SK-N-MC (cell line): ENCODE results near the gene THY1.
"Not testable (repeated sequence)": the region's sequence is repeated elsewhere in the genome, so short reads cannot be mapped to it uniquely, and the experiment has no call there.

Experiments
- DNase-seq: peaks from one replicate; pipeline ENCODE4 v3.0.0-alpha.2; 2011; ENCODE audit warnings: low read depth, low spot score
- H3K27ac ChIP-seq: fragments of 200-600 bp; sonication (generic); 2 replicates; pipeline ENCODE4 v1.5.1; 2016; ENCODE audit warnings: mixed run types
- H3K36me3 ChIP-seq: fragments of 200-600 bp; sonication (generic); 2 replicates; pipeline ENCODE4 v1.6.1; 2017; ENCODE audit warnings: antibody characterized with exemption, low read length, mixed read lengths; ENCODE audit not compliant: insufficient read depth
- H3K4me3 ChIP-seq: fragments of 200-600 bp; sonication (generic); 2 replicates; pipeline ENCODE4 v1.5.1; 2016
- H3K9ac ChIP-seq: fragments of 200-600 bp; sonication (generic); 2 replicates; pipeline ENCODE4 v1.8.0; 2017; ENCODE audit warnings: mixed run types, mixed read lengths; ENCODE audit not compliant: insufficient read length
- H3K9me3 ChIP-seq: fragments of 200-600 bp; sonication (generic); 2 replicates; pipeline ENCODE4 v1.6.1; 2017; ENCODE audit warnings: low read depth, mild to moderate bottlenecking, antibody characterized with exemption, low read length, moderate library complexity, mixed read lengths
- EZH2 ChIP-seq: fragments of 200-600 bp; sonication (generic); IDR thresholded peaks from one replicate; pipeline ENCODE4 v1.6.1; 2017; ENCODE audit warnings: antibody characterized with exemption
- FOXP2 ChIP-seq: optimal IDR thresholded peaks from 2 replicates; pipeline ENCODE3; 2011; ENCODE audit warnings: mild to moderate bottlenecking, moderate library complexity; ENCODE audit not compliant: insufficient read depth; ENCODE audit errors: extremely low read length, control extremely low read depth
- POLR2AphosphoS5 ChIP-seq: IDR thresholded peaks from 2 replicates; pipeline ENCODE4 v1.6.1; 2012; ENCODE audit warnings: mild to moderate bottlenecking, low read depth, low read length, borderline replicate concordance

THY1 gene

DNA sequence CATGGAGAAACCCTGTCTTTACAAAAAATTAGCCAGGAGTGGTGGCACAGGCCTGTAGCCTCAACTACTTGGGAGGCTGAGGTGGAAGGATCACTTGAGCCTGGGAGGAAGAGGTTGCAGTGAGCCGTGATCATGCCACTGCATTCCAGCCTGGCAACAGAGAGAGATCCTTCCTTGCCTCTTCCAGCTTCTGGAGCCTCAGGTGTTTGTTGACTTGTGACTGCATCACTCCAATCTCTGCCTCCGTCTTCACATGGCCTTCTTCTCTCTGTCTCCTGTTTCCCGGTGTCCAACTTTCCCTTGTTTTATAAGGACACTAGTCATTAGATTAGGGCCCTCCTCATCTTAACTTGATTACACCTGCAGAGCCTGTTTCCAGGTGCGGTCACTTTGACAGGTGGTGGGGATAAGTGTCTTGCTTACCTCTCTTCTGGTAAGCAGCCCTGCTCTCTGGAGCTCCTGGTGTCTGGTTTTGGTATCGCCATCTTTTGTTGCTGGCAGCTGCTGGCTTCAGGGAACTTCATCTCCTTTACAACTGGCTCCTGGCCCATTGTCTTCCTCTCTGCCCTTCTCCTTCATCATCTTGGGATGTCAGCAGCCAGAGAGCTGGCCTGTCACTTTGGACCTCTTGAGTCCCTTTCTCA lies 33.2 kb downstream of the THY1 start:
- no peak for TF ChIP-seq FOXP2
- TF ChIP-seq EZH2: no peak
- Histone ChIP-seq H3K9me3 (no peaks in the 10 kb centered on the region), H3K36me3 (no peaks in the 10 kb centered on the region), H3K9ac (no peak overlapping the region), H3K4me3 (no peak overlapping the region), H3K27ac (no peak overlapping the region)
- DNase-seq: no peak

DNA sequence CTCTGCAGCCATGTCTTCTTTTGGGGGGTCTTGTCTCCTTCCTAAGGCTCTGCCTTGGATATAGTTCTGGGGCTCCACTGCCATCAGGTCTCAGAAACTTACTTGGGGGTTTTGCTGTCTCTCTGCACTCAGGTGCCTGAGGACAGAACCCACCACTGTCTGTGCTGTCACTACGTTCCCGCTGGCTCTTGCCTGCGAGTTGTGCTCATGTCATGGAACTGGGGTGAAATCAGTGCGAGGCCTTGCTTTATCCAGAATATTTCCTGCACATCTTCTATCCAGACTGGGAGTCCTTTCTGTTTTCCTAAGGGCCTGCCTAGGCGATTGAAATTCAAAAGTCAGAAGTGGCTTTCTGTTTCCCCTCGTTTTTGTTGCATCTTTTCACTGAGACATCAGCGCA lies 34.9 kb downstream of the THY1 start:
- Histone ChIP-seq H3K9ac (no peak overlapping the region), H3K9me3 (no peaks in the 10 kb centered on the region), H3K4me3 (no peak overlapping the region), H3K36me3 (no peaks in the 10 kb centered on the region), H3K27ac (no peak overlapping the region)
- TF ChIP-seq EZH2 (no peak), FOXP2 (no peak), POLR2AphosphoS5 (no peak)
- DNase-seq: no peak

DNA sequence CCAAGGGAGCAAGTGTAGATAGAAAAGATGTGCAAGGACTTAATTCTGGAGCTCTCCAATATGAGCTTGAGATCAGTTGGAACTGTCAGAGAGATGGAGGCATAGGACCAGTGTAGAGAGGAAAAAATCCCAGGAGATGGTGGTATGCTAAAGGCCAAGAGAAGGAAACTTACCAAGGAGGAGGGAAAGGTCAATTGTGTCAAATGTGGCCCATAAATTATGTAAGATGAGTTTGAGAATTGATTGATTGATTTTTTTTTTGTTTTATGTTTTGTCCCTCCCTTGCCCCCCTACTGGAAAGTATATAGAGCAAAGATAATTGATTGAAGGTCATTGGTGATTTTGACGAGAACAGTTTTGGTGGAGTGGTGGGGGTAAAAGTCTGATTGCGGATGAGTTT lies 38.6 kb downstream of the THY1 start:
- Histone ChIP-seq H3K9me3 (no peaks in the 10 kb centered on the region), H3K4me3 (no peak overlapping the region), H3K36me3 (no peaks in the 10 kb centered on the region), H3K27ac (no peak overlapping the region), H3K9ac (no peak overlapping the region)
- TF ChIP-seq POLR2AphosphoS5: no peak
- no peak for TF ChIP-seq EZH2
- no peak for DNase-seq

DNA sequence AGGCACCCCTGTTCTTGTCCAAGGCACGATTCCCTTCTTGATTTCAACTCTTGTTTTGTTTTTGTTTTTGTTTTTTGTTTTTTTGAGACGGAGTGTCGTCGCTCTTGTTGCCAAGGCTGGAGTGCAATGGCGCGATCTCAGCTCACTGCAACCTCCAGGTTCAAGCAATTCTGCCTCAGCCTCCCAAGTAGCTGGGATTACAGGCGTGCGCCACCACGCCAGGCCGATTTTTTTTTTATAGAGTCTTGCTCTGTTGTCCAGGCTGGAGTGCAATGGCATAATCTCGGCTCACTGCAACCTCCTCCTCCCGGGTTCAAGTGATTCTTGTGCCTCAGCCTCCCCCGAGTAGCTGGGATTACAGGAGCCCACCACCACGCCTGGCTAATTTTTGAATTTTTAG lies 40.5 kb downstream of the THY1 start:
- not testable (repeated sequence) for H3K4me3 ChIP-seq, H3K27ac ChIP-seq, H3K9me3 ChIP-seq, H3K36me3 ChIP-seq, DNase-seq, H3K9ac ChIP-seq

DNA sequence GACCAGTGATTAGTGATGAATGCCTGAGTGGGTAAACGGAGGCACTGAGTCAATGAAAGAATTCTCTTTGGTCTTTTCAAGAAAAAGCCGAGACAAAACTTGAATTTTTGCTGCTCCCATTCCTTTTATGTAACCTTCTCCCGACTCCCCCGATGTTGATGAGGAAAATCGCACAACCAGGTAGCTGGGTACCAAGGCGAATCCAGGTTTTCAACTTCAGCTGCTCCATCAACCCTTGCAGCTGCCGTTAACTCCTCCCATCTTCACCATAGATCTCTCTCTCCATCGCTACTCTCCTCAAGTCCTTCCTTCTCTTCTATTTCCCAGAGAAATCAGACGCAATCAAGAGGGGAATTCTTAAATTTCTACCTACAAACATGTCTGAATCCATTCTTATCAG lies 40.9 kb downstream of the THY1 start:
- no peak for TF ChIP-seq FOXP2
- no peak for TF ChIP-seq EZH2
- TF ChIP-seq POLR2AphosphoS5: no peak
- no peaks in the 10 kb centered on the region for H3K36me3 ChIP-seq
- H3K9me3 ChIP-seq: no peaks in the 10 kb centered on the region
- no peak for DNase-seq
- peak overlapping the region; percentile 33 for H3K9ac ChIP-seq
- H3K4me3 ChIP-seq: peak overlapping the region; percentile 98
- H3K27ac ChIP-seq: no peak overlapping the region

GRCh38 chr11:119381181-119381988 lies 41.6 kb downstream of the THY1 start, which contains the start of gene USP2:
Gene USP2, minus strand, starts transcription at chr11:119381690. Its CDS starts 8,210 bp downstream, at chr11:119373480.
- H3K27ac ChIP-seq: no peak within 1 kb of the TSS
- DNase-seq: peak; percentile 72

GRCh38 chr11:119380827-119381180 lies 42.2 kb downstream of the THY1 start:
- Histone ChIP-seq H3K4me3 (peak overlapping the region; percentile 98), H3K27ac (no peak overlapping the region)
- DNase-seq: no peak

More at GRCh38 chr11:119381181-119381988, 41.6 kb downstream of the THY1 start, which contains the start of gene USP2:
- H3K9ac ChIP-seq: peak within 1 kb of the TSS; percentile 84
- TF ChIP-seq EZH2: no peak
- peak; percentile 19; the same call in 1 of the 2 replicates for TF ChIP-seq POLR2AphosphoS5
- TF ChIP-seq FOXP2: peak; percentile 65
- H3K9me3 ChIP-seq: no peaks in the 10 kb centered on the region
- no peaks in the 10 kb centered on the region for H3K36me3 ChIP-seq
- H3K4me3 ChIP-seq: peak within 1 kb of the TSS; percentile 98

DNA sequence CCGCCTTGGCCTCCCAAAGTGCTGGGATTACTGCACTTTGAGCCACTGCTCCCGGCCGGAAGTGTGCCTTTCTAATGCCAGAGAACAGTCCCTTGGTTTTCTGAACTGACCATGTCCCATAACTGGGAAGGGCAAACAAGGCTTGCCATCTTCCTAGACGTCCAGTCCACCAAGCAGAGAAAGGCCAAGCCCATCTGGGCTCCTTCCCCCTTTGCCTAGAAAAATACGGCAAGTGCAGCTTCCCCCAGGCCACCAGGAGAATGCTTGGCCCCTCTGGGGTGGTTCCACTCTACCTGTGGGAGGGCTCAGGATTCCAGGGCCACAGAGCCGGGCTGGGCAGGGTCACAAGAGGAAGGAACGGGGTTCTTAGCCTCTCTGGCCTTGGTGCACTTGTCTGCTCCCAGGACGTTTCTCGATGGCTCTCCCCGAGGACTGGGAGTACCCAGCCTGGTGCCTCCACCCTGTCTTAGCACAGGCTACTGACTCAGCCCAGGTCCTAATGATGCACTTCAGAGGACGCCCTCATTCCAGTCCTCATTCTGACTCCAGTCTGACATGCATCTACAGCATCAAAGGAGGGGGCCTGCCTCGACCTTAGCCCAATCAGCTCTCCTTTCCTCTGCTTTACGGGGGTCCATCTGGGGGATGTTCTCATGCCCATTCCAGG lies 42.7 kb downstream of the THY1 start:
- TF ChIP-seq FOXP2 (no peak), POLR2AphosphoS5 (no peak), EZH2 (no peak)
- peak overlapping the region; percentile 84 for H3K9ac ChIP-seq
- H3K27ac ChIP-seq: no peak overlapping the region
- H3K36me3 ChIP-seq: no peaks in the 10 kb centered on the region
- peak overlapping the region; percentile 98 for H3K4me3 ChIP-seq
- H3K9me3 ChIP-seq: no peaks in the 10 kb centered on the region
- DNase-seq: no peak

More at GRCh38 chr11:119380827-119381180, 42.2 kb downstream of the THY1 start:
- TF ChIP-seq FOXP2 (no peak), EZH2 (no peak)
- no peaks in the 10 kb centered on the region for H3K36me3 ChIP-seq
- H3K9ac ChIP-seq: peak overlapping the region; percentile 84
- no peaks in the 10 kb centered on the region for H3K9me3 ChIP-seq
